Trophoblast cell (in vitro differentiated cells and primary cell): ENCODE data around the gene TBC1D22A.

Experiments used
- DNase-seq, 2 donors: peaks; one replicate each; pipeline ENCODE4 v3.0.0-alpha.2; 2016
- H2AFZ ChIP-seq: 2 replicates; pipeline ENCODE4 v1.6.1; 2013; ENCODE audit warnings: low read length, moderate library complexity, mild to moderate bottlenecking; ENCODE audit not compliant: insufficient read depth, poor library complexity
- H2AK5ac ChIP-seq: 2 replicates; pipeline ENCODE4 v1.6.1; 2013; ENCODE audit warnings: mild to moderate bottlenecking, low read length
- H2BK120ac ChIP-seq: 2 replicates; pipeline ENCODE4 v1.6.1; 2013; ENCODE audit warnings: low read length, mild to moderate bottlenecking, moderate library complexity; ENCODE audit not compliant: insufficient read depth, poor library complexity
- H2BK12ac ChIP-seq: 2 replicates; pipeline ENCODE4 v1.6.1; 2013; ENCODE audit warnings: mild to moderate bottlenecking, low read length, moderate library complexity
- H2BK5ac ChIP-seq: 2 replicates; pipeline ENCODE4 v1.6.1; 2013; ENCODE audit warnings: low read length, low read depth, moderate library complexity, mild to moderate bottlenecking; ENCODE audit not compliant: poor library complexity
- H3K14ac ChIP-seq: 2 replicates; pipeline ENCODE4 v1.6.1; 2013; ENCODE audit warnings: mild to moderate bottlenecking, low read length
- H3K18ac ChIP-seq: 2 replicates; pipeline ENCODE4 v1.6.1; 2013; ENCODE audit warnings: mild to moderate bottlenecking, low read length
- H3K23ac ChIP-seq: 2 replicates; pipeline ENCODE4 v1.6.1; 2013; ENCODE audit warnings: low read length
- H3K27ac ChIP-seq: 2 replicates; pipeline ENCODE4 v1.5.1; 2013; ENCODE audit warnings: low read depth, mild to moderate bottlenecking, inconsistent platforms, low read length, moderate library complexity
- H3K27me3 ChIP-seq: 2 replicates; pipeline ENCODE4 v1.6.1; 2013; ENCODE audit warnings: inconsistent platforms, mild to moderate bottlenecking, low read length, moderate library complexity; ENCODE audit not compliant: insufficient read depth
- H3K36me3 ChIP-seq, 2 experiments: 1 replicate in 1 of 2; 2 replicates in 1 of 2; pipeline ENCODE4 v1.6.1; 2013; ENCODE audit warnings: low read length in 2 of 2, mild to moderate bottlenecking in 2 of 2, moderate library complexity in 1 of 2; ENCODE audit not compliant: insufficient read depth in 2 of 2, control insufficient read depth in 1 of 2
- H3K4ac ChIP-seq: 2 replicates; pipeline ENCODE4 v1.6.1; 2013; ENCODE audit warnings: low read depth, mild to moderate bottlenecking, low read length, moderate library complexity
- H3K4me1 ChIP-seq, 2 experiments: 1 replicate in 1 of 2; 2 replicates in 1 of 2; pipeline ENCODE4 v1.6.1; 2013; ENCODE audit warnings: low read length in 2 of 2, mild to moderate bottlenecking in 2 of 2, moderate library complexity in 1 of 2; ENCODE audit not compliant: insufficient read depth in 2 of 2, control insufficient read depth in 1 of 2
- H3K4me2 ChIP-seq: 2 replicates; pipeline ENCODE4 v1.6.1; 2013; ENCODE audit warnings: inconsistent platforms, mild to moderate bottlenecking, low read length, moderate library complexity
- H3K4me3 ChIP-seq: 2 replicates; pipeline ENCODE4 v1.5.1; 2013; ENCODE audit warnings: mild to moderate bottlenecking, low read depth, low read length, inconsistent platforms
- H3K79me1 ChIP-seq: one replicate; pipeline ENCODE4 v1.6.1; 2013; ENCODE audit warnings: low read length
- H3K79me2 ChIP-seq: 2 replicates; pipeline ENCODE4 v1.6.1; 2013; ENCODE audit warnings: low read length, mild to moderate bottlenecking; ENCODE audit not compliant: control insufficient read depth, insufficient read depth, poor library complexity
- H3K9ac ChIP-seq: 2 replicates; pipeline ENCODE4 v1.6.1; 2013; ENCODE audit warnings: mild to moderate bottlenecking, low read length
- H3K9me3 ChIP-seq: 2 replicates; pipeline ENCODE4 v1.6.1; 2013; ENCODE audit warnings: low read depth, mild to moderate bottlenecking, control low read depth, inconsistent platforms, low read length; ENCODE audit not compliant: insufficient read depth
- H4K12ac ChIP-seq: 2 replicates; pipeline ENCODE4 v1.6.1; 2013; ENCODE audit warnings: low read depth, mild to moderate bottlenecking, low read length, moderate library complexity
- H4K8ac ChIP-seq: 2 replicates; pipeline ENCODE4 v1.6.1; 2013; ENCODE audit warnings: low read depth, mild to moderate bottlenecking, low read length, moderate library complexity
- H4K91ac ChIP-seq: one replicate; pipeline ENCODE4 v1.6.1; 2013; ENCODE audit warnings: low read depth, mild to moderate bottlenecking, low read length, moderate library complexity
- WGBS: extraction: QIAGEN DNeasy Blood & Tissue Kit; methylation state at CpG from one replicate; pipeline ENCODE4 v1.1.7; 2013; ENCODE audit warnings: missing lambda C conversion rate; ENCODE audit not compliant: insufficient read length, insufficient coverage; ENCODE audit errors: extremely low coverage; 5-methylcytosine and 5-hydroxymethylcytosine counted together

The TBC1D22A gene

DNA sequence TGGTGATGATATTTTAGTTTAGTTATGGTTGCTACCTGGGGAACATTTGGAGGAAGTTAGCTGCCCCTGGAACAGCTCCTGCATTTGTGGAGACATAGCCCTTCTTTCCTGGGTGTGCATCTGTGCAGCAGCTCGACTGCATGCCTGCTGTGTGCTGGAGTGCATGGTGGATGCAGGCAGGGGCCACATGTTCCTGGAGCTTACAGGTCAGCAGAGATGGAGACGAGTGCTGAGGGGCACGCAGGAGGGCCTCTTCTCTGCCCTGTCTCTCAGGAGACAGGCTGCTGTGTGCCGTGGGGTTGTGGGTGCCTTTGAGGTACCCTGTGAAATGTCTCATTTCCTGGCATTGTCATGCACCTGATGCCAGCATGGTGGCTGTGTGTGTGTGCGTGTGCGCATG, 87.5 kb downstream of the TBC1D22A start:
- no peak overlapping the region for H3K4me2 ChIP-seq
- H4K12ac ChIP-seq = no peak overlapping the region
- peaks cover 2% of the 10 kb centered on the region for H3K9me3 ChIP-seq
- no peak overlapping the region for H3K27ac ChIP-seq
- H4K91ac ChIP-seq = no peak overlapping the region
- H2AK5ac ChIP-seq = no peak overlapping the region
- H3K14ac ChIP-seq = no peak overlapping the region
- H2BK120ac ChIP-seq = no peak overlapping the region
- H2BK5ac ChIP-seq = no peak overlapping the region
- H4K8ac ChIP-seq = no peak overlapping the region
- H3K79me1 ChIP-seq = no peaks in the 10 kb centered on the region
- WGBS = no CpG with 5 or more reads among the region's 6 CpGs
- H3K79me2 ChIP-seq = no peaks in the 10 kb centered on the region
- H2AFZ ChIP-seq = no peak overlapping the region
- H3K9ac ChIP-seq = no peak overlapping the region
- H3K36me3 ChIP-seq = no peaks in the 10 kb centered on the region
- no peak overlapping the region for H2BK12ac ChIP-seq
- H3K4me1 ChIP-seq = peaks cover 5 to 10% of the 10 kb centered on the region in 2 experiments
- H3K4me3 ChIP-seq = no peak overlapping the region
- H3K27me3 ChIP-seq = no peaks in the 10 kb centered on the region
- no peak for DNase-seq
- H3K4ac ChIP-seq = no peak overlapping the region
- no peak overlapping the region for H3K23ac ChIP-seq
- no peak overlapping the region for H3K18ac ChIP-seq

DNA sequence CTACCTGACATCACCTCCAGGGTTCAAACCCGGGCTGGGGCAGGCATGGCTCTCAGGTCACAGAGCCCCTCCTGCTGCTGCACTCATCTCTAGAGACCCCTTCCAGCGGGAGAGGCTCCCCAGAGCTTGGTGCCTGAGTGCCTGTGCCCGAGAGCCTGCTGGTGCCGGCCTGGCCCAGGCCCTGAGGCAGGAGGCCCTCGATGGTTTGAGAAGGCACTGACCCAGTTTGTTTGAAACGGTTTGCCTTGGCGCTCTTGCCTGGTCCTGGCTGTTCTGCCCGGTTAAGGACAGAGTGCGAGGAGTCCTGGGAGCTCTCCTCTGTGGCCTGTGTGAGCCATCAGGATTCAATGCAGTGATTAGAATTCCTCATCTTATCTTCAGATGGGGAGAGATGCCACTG, 88.9 kb downstream of the TBC1D22A start:
- Histone ChIP-seq H4K8ac (no peak overlapping the region), H3K36me3 (no peaks in the 10 kb centered on the region), H3K14ac (no peak overlapping the region), H3K4me2 (no peak overlapping the region), H3K79me2 (no peaks in the 10 kb centered on the region), H3K18ac (no peak overlapping the region), H3K4ac (peak overlapping the region; percentile 25), H2BK5ac (no peak overlapping the region), H3K4me1 (peaks cover 5 to 10% of the 10 kb centered on the region in 2 experiments), H3K9ac (no peak overlapping the region), H2AFZ (no peak overlapping the region), H3K9me3 (no peaks in the 10 kb centered on the region), H3K27me3 (no peaks in the 10 kb centered on the region), H2BK12ac (no peak overlapping the region), H2AK5ac (no peak overlapping the region), H3K4me3 (no peak overlapping the region), H4K12ac (no peak overlapping the region), H3K23ac (no peak overlapping the region), H3K27ac (no peak overlapping the region), H3K79me1 (no peaks in the 10 kb centered on the region), H4K91ac (no peak overlapping the region), H2BK120ac (no peak overlapping the region)
- no CpG with 5 or more reads among the region's 9 CpGs for WGBS
- DNase-seq = peak; percentile 11 to 55

DNA sequence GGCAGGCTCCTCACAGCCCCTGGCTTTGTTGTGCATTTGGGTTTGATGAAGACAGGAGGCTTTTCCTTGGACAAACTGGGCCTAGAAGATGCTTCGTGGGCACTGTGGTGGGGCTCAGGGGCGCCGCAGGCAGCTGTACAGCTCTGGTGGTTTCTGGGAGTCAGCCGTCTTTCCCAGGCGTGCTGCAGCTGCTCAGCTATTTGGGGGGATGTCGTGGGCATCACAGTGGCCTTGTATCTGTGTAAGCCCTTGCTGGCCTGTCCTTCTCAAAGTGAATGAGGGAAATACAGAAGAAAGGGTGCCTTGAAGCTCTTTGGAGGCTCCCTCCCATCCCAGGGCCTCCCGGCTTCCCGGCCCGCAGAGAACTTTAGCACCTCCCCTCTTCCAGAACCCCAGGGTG, 89.5 kb downstream of the TBC1D22A start:
- H3K23ac ChIP-seq = no peak overlapping the region
- H3K9me3 ChIP-seq = no peaks in the 10 kb centered on the region
- no peak overlapping the region for H4K8ac ChIP-seq
- H3K18ac ChIP-seq = no peak overlapping the region
- no peak overlapping the region for H4K12ac ChIP-seq
- no peak overlapping the region for H3K4me3 ChIP-seq
- DNase-seq = no peak
- H3K79me2 ChIP-seq = no peaks in the 10 kb centered on the region
- no peak overlapping the region for H2AK5ac ChIP-seq
- no peak overlapping the region for H2BK120ac ChIP-seq
- peaks cover 3 to 10% of the 10 kb centered on the region in 2 experiments for H3K4me1 ChIP-seq
- H2BK5ac ChIP-seq = no peak overlapping the region
- no peak overlapping the region for H3K14ac ChIP-seq
- no peak overlapping the region for H3K27ac ChIP-seq
- H3K79me1 ChIP-seq = no peaks in the 10 kb centered on the region
- no peak overlapping the region for H3K4me2 ChIP-seq
- H4K91ac ChIP-seq = no peak overlapping the region
- H2BK12ac ChIP-seq = no peak overlapping the region
- no peak overlapping the region for H3K4ac ChIP-seq
- no peaks in the 10 kb centered on the region for H3K27me3 ChIP-seq
- no CpG with 5 or more reads among the region's 9 CpGs for WGBS
- no peak overlapping the region for H3K9ac ChIP-seq
- H3K36me3 ChIP-seq = no peaks in the 10 kb centered on the region
- H2AFZ ChIP-seq = no peak overlapping the region

DNA sequence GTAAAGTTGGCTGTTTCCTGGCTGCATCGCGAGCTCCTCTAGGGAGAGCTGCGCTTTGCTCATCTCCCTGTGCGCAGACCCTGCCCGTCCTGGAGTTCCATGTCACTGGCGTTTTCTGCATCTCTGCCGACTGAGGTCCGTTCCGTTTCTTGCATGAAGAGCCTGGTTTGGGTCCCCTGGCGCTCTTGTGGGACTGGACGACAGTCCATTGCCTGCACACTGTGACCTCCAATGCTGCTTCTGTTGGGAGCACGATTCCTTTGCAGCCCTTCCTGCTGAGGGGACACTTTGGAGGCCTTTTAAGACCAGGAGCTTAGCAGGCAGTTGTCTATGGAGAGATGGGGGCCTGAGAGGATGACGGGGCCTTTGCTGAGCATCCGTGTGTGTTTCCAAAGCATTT, 90.3 kb downstream of the TBC1D22A start:
- no peak for DNase-seq
- Histone ChIP-seq H3K79me2 (no peaks in the 10 kb centered on the region), H3K4me3 (no peak overlapping the region), H4K12ac (no peak overlapping the region), H3K4me1 (peaks cover 0 to 3% of the 10 kb centered on the region in 2 experiments), H2AK5ac (no peak overlapping the region), H4K91ac (no peak overlapping the region), H3K4ac (no peak overlapping the region), H2AFZ (no peak overlapping the region), H3K79me1 (no peaks in the 10 kb centered on the region), H3K9me3 (no peaks in the 10 kb centered on the region), H2BK120ac (no peak overlapping the region), H3K23ac (no peak overlapping the region), H2BK12ac (no peak overlapping the region), H3K18ac (no peak overlapping the region), H4K8ac (no peak overlapping the region), H2BK5ac (no peak overlapping the region), H3K14ac (no peak overlapping the region), H3K4me2 (no peak overlapping the region), H3K27ac (no peak overlapping the region), H3K9ac (no peak overlapping the region), H3K27me3 (no peaks in the 10 kb centered on the region), H3K36me3 (no peaks in the 10 kb centered on the region)
- WGBS = no CpG with 5 or more reads among the region's 14 CpGs
